MM.1S (cell line): ENCODE data around the gene RPL38.

ENCODE experiments used
- DNase-seq: peaks from one replicate; pipeline ENCODE4 v3.0.0-alpha.2; 2015
- H2AFZ ChIP-seq: fragments of 300-600 bp; sonication (generic); 2 replicates; pipeline ENCODE4 v1.6.0; 2016; ENCODE audit warnings: antibody characterized with exemption, low read length
- H3F3A ChIP-seq: fragments of 300-600 bp; sonication (generic); 2 replicates; pipeline ENCODE4 v1.6.1; 2016; ENCODE audit warnings: mild to moderate bottlenecking, antibody characterized with exemption, low read length, moderate library complexity, mixed read lengths; ENCODE audit not compliant: insufficient read depth
- H3K27ac ChIP-seq: fragments of 300-600 bp; sonication (generic); 2 replicates; pipeline ENCODE4 v1.5.1; 2016; ENCODE audit warnings: mild to moderate bottlenecking, low read length
- H3K27me3 ChIP-seq: fragments of 300-600 bp; sonication (generic); replicated peaks from 2 replicates; pipeline ENCODE4 v1.6.0; 2016; ENCODE audit warnings: low read length; ENCODE audit not compliant: insufficient read depth
- H3K36me3 ChIP-seq: fragments of 300-600 bp; sonication (generic); replicated peaks from 2 replicates; pipeline ENCODE4 v1.6.1; 2016; ENCODE audit warnings: mild to moderate bottlenecking, low read length, mixed read lengths; ENCODE audit not compliant: insufficient read depth
- H3K4me1 ChIP-seq: fragments of 300-600 bp; sonication (generic); 2 replicates; pipeline ENCODE4 v1.6.1; 2016; ENCODE audit warnings: low read length, mixed read lengths
- H3K4me2 ChIP-seq: fragments of 300-600 bp; sonication (generic); 2 replicates; pipeline ENCODE4 v1.6.0; 2016; ENCODE audit warnings: low read depth, low read length
- H3K4me3 ChIP-seq: fragments of 300-600 bp; sonication (generic); 2 replicates; pipeline ENCODE4 v1.5.1; 2016; ENCODE audit warnings: low read length, mixed read lengths
- H3K79me2 ChIP-seq: fragments of 300-600 bp; sonication (generic); 2 replicates; pipeline ENCODE4 v1.6.1; 2016; ENCODE audit warnings: mixed run types, low read length, mixed read lengths
- H3K9ac ChIP-seq: fragments of 300-600 bp; sonication (generic); 2 replicates; pipeline ENCODE4 v1.6.1; 2016; ENCODE audit warnings: low read length, mixed read lengths
- H3K9me2 ChIP-seq: fragments of 300-600 bp; sonication (generic); replicated peaks from 2 replicates; pipeline ENCODE4 v1.6.1; 2016; ENCODE audit warnings: mild to moderate bottlenecking, low read length, mixed read lengths; ENCODE audit not compliant: insufficient read depth
- H3K9me3 ChIP-seq: fragments of 300-600 bp; sonication (generic); replicated peaks from 2 replicates; pipeline ENCODE4 v1.6.1; 2016; ENCODE audit warnings: mild to moderate bottlenecking, low read length, mixed read lengths; ENCODE audit not compliant: insufficient read depth
- H4K20me1 ChIP-seq: fragments of 300-600 bp; sonication (generic); 2 replicates; pipeline ENCODE4 v1.6.1; 2016; ENCODE audit warnings: mild to moderate bottlenecking, low read length, moderate library complexity, mixed read lengths; ENCODE audit not compliant: insufficient read depth
- EZH2 ChIP-seq: fragments of 300-600 bp; sonication (generic); optimal IDR thresholded peaks from 2 replicates; pipeline ENCODE3; 2017; ENCODE audit warnings: low read depth, mild to moderate bottlenecking, antibody characterized with exemption, low read length, mixed read lengths
- EZH2phosphoT487 ChIP-seq: fragments of 300-600 bp; sonication (generic); IDR thresholded peaks from 2 replicates; pipeline ENCODE4 v1.6.1; 2018; ENCODE audit warnings: antibody characterized with exemption, low read length
- TF ChIP-seq, protein P1 (sequence below): fragments of 300-600 bp; sonication (generic); IDR thresholded peaks from 2 replicates; pipeline ENCODE4 v1.5.1; 2016; ENCODE audit warnings: antibody characterized with exemption, low read length, mixed read lengths

The RPL38 gene

DNA sequence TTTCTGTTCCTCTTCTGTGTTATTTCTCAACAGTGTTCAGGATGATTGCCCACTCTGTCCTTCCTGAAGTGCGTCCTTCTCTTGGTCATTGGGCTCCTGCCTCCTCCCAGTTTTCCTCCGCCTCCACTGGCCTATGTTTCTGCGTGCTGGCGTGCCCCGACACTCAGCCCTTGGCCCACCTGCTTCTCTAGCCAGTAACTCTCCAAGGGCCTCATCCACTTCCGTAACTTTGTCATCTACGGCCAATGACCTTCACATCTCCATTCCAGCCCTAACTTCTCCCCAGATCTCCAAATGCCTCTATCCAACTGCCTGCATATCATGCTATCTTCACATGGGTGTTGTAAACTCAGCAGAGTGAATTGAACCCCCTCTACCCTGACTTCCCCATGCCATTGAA is 39.6 kb upstream of the RPL38 start:
- no peaks in the 10 kb centered on the region for H3K4me1 ChIP-seq

DNA sequence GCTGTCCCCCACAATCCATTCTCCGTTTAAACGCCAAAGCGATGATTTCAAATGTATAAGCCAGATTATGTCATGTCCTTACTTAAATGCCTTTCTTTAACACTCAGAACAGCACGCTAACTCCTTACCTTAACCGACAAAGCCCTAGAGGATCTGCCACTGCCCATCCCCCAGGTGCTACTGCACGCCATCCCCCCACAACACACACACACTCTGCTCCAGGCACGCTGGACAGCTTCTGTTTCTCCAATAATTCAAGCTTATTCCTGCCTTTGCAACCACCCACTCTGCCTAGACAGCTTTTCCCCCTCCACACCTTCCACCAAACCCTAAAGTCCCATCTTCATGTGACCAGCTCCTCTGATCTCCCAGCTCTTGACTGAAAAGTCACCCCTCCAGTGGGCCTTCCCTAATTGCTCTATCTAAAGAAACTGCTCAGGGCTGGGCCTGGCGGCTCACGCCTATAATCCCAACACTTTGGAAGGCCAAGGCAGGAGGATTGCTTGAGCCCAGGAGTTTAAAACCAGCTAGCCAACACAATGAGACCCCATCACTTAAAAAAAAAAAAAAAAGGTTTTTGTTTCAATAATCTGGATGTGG is 38.9 kb upstream of the RPL38 start:
- Histone ChIP-seq H3K9ac (no peak overlapping the region), H3K9me2 (no peaks in the 10 kb centered on the region), H3F3A (no peaks in the 10 kb centered on the region), H3K79me2 (no peaks in the 10 kb centered on the region), H3K27me3 (peaks cover 85% of the 10 kb centered on the region), H3K9me3 (no peaks in the 10 kb centered on the region), H3K27ac (no peak overlapping the region), H3K4me1 (no peaks in the 10 kb centered on the region), H3K4me2 (no peak overlapping the region), H4K20me1 (no peaks in the 10 kb centered on the region), H2AFZ (no peak overlapping the region), H3K4me3 (no peak overlapping the region), H3K36me3 (no peaks in the 10 kb centered on the region)
- TF ChIP-seq EZH2phosphoT487: no peak
- TF ChIP-seq, protein P1, sequence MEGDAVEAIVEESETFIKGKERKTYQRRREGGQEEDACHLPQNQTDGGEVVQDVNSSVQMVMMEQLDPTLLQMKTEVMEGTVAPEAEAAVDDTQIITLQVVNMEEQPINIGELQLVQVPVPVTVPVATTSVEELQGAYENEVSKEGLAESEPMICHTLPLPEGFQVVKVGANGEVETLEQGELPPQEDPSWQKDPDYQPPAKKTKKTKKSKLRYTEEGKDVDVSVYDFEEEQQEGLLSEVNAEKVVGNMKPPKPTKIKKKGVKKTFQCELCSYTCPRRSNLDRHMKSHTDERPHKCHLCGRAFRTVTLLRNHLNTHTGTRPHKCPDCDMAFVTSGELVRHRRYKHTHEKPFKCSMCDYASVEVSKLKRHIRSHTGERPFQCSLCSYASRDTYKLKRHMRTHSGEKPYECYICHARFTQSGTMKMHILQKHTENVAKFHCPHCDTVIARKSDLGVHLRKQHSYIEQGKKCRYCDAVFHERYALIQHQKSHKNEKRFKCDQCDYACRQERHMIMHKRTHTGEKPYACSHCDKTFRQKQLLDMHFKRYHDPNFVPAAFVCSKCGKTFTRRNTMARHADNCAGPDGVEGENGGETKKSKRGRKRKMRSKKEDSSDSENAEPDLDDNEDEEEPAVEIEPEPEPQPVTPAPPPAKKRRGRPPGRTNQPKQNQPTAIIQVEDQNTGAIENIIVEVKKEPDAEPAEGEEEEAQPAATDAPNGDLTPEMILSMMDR: no peak
- no peak for TF ChIP-seq EZH2
- no peak for DNase-seq

More for the DNA sequence above, 39.6 kb upstream of the RPL38 start:
- Histone ChIP-seq H3K4me2 (no peak overlapping the region), H3K9me2 (no peaks in the 10 kb centered on the region), H3K9me3 (no peaks in the 10 kb centered on the region), H3K9ac (no peak overlapping the region), H3K4me3 (no peak overlapping the region), H3K27ac (no peak overlapping the region), H3K79me2 (no peaks in the 10 kb centered on the region), H3K27me3 (peaks cover 84% of the 10 kb centered on the region), H2AFZ (no peak overlapping the region), H3F3A (no peaks in the 10 kb centered on the region), H4K20me1 (no peaks in the 10 kb centered on the region), H3K36me3 (no peaks in the 10 kb centered on the region)
- TF ChIP-seq EZH2 (no peak), EZH2phosphoT487 (no peak)
- TF ChIP-seq, protein P1: no peak
- no peak for DNase-seq

DNA sequence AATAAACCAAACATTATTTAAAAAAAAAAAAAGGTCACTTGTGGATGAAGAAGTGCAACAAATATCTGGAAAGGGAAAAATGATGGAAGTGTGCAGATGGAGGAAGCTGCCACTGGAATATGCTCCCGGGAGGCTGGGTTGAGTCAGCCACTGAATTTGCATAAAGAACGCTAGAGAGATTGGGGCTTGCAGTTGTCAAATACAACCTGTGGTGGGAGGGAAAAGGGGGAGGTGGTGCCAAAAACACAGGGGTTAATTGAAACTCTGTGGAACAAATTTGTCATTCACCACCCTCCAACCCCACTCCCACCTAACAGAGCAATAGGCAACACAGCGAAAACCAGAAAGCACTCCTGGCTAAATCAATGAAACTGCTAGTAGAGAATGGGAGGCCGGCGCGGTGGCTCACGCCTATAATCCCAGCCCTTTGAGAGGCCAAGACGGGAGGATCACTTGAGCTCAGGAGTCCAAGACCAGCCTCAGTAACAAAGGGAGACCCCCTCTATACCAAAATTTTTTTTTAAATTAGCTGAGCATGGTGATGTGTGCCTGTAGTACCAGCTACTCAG is 37.6 kb upstream of the RPL38 start:
- Histone ChIP-seq H3K27ac (no peak overlapping the region), H3K36me3 (no peaks in the 10 kb centered on the region), H3K9me3 (no peaks in the 10 kb centered on the region), H3K9me2 (no peaks in the 10 kb centered on the region), H3F3A (no peaks in the 10 kb centered on the region), H4K20me1 (no peaks in the 10 kb centered on the region), H3K4me1 (no peaks in the 10 kb centered on the region), H3K27me3 (peaks cover 78% of the 10 kb centered on the region), H3K4me2 (no peak overlapping the region), H3K4me3 (no peak overlapping the region), H3K79me2 (no peaks in the 10 kb centered on the region), H2AFZ (no peak overlapping the region), H3K9ac (no peak overlapping the region)
- DNase-seq: no peak
- TF ChIP-seq, protein P1: no peak
- no peak for TF ChIP-seq EZH2
- TF ChIP-seq EZH2phosphoT487: no peak
